ENCODE measurements around the gene GSE1. TPM values are rescaled to one million over a fixed set of nuclear protein-coding genes. Genes with fewer than 3 reads are reported as not detected.

GSE1 gene
- total and polyA plus RNA-seq, 2 of the 13 experiments (the other 11 are each of a cell fraction or from before 2014, with no cell fraction given) = 16.1 to 31.2 TPM

DNA sequence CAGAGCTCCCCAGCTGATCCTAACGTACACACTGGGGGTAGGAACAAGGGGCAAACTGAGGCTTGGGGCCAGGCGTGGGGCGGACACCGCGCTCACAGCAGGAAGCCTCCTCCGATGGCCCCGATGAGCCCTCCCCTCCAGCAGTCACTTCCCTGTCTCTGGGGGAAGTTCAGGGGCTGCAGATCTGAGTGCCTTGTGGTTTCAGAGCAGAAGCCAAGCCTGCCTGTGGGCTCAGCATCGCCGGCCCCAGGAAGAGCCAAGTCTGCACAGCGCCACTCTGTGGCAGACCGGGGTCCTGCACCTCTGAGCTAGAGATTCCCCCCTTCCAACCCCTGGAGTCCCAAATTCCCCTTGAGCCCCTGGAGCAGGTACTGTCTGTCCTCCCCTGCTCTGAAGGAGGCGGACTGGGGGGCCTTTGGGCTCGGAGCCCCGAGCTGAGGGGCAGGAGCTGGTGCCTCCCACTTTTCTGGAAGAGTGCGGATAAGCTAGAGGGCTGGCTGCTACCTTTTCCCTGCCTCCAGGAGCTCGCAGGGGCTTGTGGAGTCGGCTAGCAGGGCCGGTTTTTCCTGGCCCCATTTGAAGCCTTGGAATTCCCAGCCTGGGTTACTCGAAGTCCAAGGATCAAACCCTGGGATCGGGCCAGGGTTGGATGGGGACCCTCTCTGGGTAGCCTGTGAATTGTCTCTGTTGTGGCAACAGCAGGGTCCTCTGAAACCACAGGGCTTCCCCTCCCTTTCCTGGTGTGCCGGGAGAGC, 2.9 kb downstream of the GSE1 start (continued):
- TF ChIP-seq, protein P1, sequence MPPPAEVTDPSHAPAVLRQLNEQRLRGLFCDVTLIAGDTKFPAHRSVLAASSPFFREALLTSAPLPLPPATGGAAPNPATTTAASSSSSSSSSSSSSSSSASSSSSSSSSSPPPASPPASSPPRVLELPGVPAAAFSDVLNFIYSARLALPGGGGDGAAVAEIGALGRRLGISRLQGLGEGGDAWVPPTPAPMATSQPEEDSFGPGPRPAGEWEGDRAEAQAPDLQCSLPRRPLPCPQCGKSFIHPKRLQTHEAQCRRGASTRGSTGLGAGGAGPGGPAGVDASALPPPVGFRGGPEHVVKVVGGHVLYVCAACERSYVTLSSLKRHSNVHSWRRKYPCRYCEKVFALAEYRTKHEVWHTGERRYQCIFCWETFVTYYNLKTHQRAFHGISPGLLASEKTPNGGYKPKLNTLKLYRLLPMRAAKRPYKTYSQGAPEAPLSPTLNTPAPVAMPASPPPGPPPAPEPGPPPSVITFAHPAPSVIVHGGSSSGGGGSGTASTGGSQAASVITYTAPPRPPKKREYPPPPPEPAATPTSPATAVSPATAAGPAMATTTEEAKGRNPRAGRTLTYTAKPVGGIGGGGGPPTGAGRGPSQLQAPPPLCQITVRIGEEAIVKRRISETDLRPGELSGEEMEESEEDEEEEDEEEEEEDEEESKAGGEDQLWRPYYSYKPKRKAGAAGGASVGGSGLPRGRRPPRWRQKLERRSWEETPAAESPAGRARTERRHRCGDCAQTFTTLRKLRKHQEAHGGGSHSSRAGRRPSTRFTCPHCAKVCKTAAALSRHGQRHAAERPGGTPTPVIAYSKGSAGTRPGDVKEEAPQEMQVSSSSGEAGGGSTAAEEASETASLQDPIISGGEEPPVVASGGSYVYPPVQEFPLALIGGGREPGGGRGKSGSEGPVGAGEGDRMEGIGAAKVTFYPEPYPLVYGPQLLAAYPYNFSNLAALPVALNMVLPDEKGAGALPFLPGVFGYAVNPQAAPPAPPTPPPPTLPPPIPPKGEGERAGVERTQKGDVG (CRISPR knock-in tag; IDR thresholded peaks at IDR 0.05; ENCODE audit: borderline replicate concordance) = no peak
- TF ChIP-seq ZSCAN22 (CRISPR knock-in tag; IDR thresholded peaks at IDR 0.05) (no peak), U2AF1 (optimal IDR thresholded peaks at IDR 0.05; ENCODE audit: low read depth, low read length) (no peak), CAMTA2 (CRISPR knock-in tag; IDR thresholded peaks at IDR 0.05; ENCODE audit: borderline replicate concordance) (0 out of 2 replicates have a peak, but pooled peaks have one; percentile 4), RBFOX2 (IDR thresholded peaks at IDR 0.05; ENCODE audit: low read depth, low read length) (no peak), MYC (CRISPR knock-in tag; IDR thresholded peaks at IDR 0.05; ENCODE audit: borderline replicate concordance) (peak; percentile 49; the same call in 1 of the 2 replicates), ZNF709 (CRISPR knock-in tag; IDR thresholded peaks at IDR 0.05) (no peak), ZSCAN29 (CRISPR knock-in tag; conservative IDR thresholded peaks at IDR 0.05) (no peak), NFATC3 (CRISPR knock-in tag; IDR thresholded peaks at IDR 0.05) (no peak), ZSCAN20 (CRISPR knock-in tag; IDR thresholded peaks at IDR 0.05; ENCODE audit: borderline replicate concordance) (no peak), MEIS2 (CRISPR knock-in tag; IDR thresholded peaks at IDR 0.05) (no peak; the same call in 1 of the 2 replicates), SRSF9 (IDR thresholded peaks at IDR 0.05; ENCODE audit: borderline replicate concordance, insufficient read depth, low read depth, low read length, poor library complexity, severe bottlenecking) (no peak), ZNF530 (CRISPR knock-in tag; IDR thresholded peaks at IDR 0.05; ENCODE audit: low read depth) (no peak), ISL2 (CRISPR knock-in tag; IDR thresholded peaks at IDR 0.05) (no peak; the same call in 1 of the 2 replicates), ZC3H13 (CRISPR knock-in tag; IDR thresholded peaks at IDR 0.05) (no peak), ZNF3 (CRISPR knock-in tag; IDR thresholded peaks at IDR 0.05) (no peak), U2AF2 (IDR thresholded peaks at IDR 0.05; ENCODE audit: low read depth, low read length) (no peak), POLR2A (IDR thresholded peaks at IDR 0.05; ENCODE audit: insufficient read depth in 1 of 2, low read depth in 2 of 2, low read length in 2 of 2) (0 out of 4 replicates have a peak, but pooled peaks of 1 of the 2 experiments have one; percentile 28)
- TF ChIP-seq, protein P2, sequence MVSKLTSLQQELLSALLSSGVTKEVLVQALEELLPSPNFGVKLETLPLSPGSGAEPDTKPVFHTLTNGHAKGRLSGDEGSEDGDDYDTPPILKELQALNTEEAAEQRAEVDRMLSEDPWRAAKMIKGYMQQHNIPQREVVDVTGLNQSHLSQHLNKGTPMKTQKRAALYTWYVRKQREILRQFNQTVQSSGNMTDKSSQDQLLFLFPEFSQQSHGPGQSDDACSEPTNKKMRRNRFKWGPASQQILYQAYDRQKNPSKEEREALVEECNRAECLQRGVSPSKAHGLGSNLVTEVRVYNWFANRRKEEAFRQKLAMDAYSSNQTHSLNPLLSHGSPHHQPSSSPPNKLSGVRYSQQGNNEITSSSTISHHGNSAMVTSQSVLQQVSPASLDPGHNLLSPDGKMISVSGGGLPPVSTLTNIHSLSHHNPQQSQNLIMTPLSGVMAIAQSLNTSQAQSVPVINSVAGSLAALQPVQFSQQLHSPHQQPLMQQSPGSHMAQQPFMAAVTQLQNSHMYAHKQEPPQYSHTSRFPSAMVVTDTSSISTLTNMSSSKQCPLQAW (CRISPR knock-in tag; IDR thresholded peaks at IDR 0.05) = no peak
- TF ChIP-seq, protein P3, sequence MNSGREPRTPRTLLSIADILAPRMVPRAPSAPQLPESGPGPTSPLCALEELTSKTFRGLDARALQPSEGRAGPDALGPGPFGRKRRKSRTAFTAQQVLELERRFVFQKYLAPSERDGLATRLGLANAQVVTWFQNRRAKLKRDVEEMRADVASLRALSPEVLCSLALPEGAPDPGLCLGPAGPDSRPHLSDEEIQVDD (CRISPR knock-in tag; IDR thresholded peaks at IDR 0.05; ENCODE audit: borderline replicate concordance) = no peak
- TF ChIP-seq, protein P4, sequence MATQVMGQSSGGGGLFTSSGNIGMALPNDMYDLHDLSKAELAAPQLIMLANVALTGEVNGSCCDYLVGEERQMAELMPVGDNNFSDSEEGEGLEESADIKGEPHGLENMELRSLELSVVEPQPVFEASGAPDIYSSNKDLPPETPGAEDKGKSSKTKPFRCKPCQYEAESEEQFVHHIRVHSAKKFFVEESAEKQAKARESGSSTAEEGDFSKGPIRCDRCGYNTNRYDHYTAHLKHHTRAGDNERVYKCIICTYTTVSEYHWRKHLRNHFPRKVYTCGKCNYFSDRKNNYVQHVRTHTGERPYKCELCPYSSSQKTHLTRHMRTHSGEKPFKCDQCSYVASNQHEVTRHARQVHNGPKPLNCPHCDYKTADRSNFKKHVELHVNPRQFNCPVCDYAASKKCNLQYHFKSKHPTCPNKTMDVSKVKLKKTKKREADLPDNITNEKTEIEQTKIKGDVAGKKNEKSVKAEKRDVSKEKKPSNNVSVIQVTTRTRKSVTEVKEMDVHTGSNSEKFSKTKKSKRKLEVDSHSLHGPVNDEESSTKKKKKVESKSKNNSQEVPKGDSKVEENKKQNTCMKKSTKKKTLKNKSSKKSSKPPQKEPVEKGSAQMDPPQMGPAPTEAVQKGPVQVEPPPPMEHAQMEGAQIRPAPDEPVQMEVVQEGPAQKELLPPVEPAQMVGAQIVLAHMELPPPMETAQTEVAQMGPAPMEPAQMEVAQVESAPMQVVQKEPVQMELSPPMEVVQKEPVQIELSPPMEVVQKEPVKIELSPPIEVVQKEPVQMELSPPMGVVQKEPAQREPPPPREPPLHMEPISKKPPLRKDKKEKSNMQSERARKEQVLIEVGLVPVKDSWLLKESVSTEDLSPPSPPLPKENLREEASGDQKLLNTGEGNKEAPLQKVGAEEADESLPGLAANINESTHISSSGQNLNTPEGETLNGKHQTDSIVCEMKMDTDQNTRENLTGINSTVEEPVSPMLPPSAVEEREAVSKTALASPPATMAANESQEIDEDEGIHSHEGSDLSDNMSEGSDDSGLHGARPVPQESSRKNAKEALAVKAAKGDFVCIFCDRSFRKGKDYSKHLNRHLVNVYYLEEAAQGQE (IDR thresholded peaks at IDR 0.05; ENCODE audit: borderline replicate concordance in 1 of 2, low read depth in 1 of 2, low read length in 2 of 2) = no peak
